GM18868 (cell line): ENCODE data around the gene NCAPH2.

Source experiments
- ATAC-seq: cut with Tn5 transposase; IDR thresholded peaks from one replicate; pipeline ENCODE4 v1.9.1; 2021; ENCODE audit warnings: mild to moderate bottlenecking, moderate library complexity; ENCODE audit not compliant: unreplicated experiment

NCAPH2 gene

GRCh38 chr22:50546326-50547262, 38.6 kb downstream of the NCAPH2 start:
- ATAC-seq, result no peak

- ATAC-seq, result no peak
Observed at GRCh38 chr22:50547263-50547985, 39.4 kb downstream of the NCAPH2 start.

- ATAC-seq, result no peak
Observed at GRCh38 chr22:50548040-50548920, 40.3 kb downstream of the NCAPH2 start.

- ATAC-seq, result no peak
Observed at GRCh38 chr22:50548921-50549790, 41.1 kb downstream of the NCAPH2 start.

- ATAC-seq, result no peak
Observed at GRCh38 chr22:50550395-50550794, 42.4 kb downstream of the NCAPH2 start.

- ATAC-seq, result no peak
Observed at GRCh38 chr22:50551160-50551752, 43.2 kb downstream of the NCAPH2 start.

- no peak for ATAC-seq
Observed at GRCh38 chr22:50553310-50553709, 45.3 kb downstream of the NCAPH2 start.

GRCh38 chr22:50556703-50557102, 48.7 kb downstream of the NCAPH2 start:
- no peak for ATAC-seq

- ATAC-seq, result no peak
Observed at GRCh38 chr22:50560034-50560433, 52.0 kb downstream of the NCAPH2 start.

- ATAC-seq, result no peak
Observed at GRCh38 chr22:50561401-50562358, 53.7 kb downstream of the NCAPH2 start.

GRCh38 chr22:50562523-50563412, 54.7 kb downstream of the NCAPH2 start, which contains the start of gene SYCE3:
SYCE3 (minus strand) TSS chr22:50562919; CDS start chr22:50556405, 6,514 bp downstream.
- ATAC-seq, result peak; percentile 92

GRCh38 chr22:50563413-50564160, 55.6 kb downstream of the NCAPH2 start:
- no peak for ATAC-seq

- ATAC-seq, result no peak
Observed at GRCh38 chr22:50564289-50564688, 56.3 kb downstream of the NCAPH2 start.

- ATAC-seq, result no peak
Observed at GRCh38 chr22:50567721-50568252, 59.8 kb downstream of the NCAPH2 start.

- ATAC-seq, result no peak
Observed at GRCh38 chr22:50568626-50569025, 60.6 kb downstream of the NCAPH2 start.

- ATAC-seq, result no peak
Observed at GRCh38 chr22:50569041-50569459, 61.0 kb downstream of the NCAPH2 start.
